ENCODE data around the gene ERC1. TPM values are rescaled to one million over a fixed set of nuclear protein-coding genes. Genes with fewer than 3 reads are reported as not detected.
"Not testable (repeated sequence)": the region's sequence is repeated elsewhere in the genome, so short reads cannot be mapped to it uniquely, and the experiment has no call there.

Gene ERC1
- polyA plus RNA-seq, 6 donors from 2014 or later = 6.9 to 26.2 (median 17.9) TPM

DNA sequence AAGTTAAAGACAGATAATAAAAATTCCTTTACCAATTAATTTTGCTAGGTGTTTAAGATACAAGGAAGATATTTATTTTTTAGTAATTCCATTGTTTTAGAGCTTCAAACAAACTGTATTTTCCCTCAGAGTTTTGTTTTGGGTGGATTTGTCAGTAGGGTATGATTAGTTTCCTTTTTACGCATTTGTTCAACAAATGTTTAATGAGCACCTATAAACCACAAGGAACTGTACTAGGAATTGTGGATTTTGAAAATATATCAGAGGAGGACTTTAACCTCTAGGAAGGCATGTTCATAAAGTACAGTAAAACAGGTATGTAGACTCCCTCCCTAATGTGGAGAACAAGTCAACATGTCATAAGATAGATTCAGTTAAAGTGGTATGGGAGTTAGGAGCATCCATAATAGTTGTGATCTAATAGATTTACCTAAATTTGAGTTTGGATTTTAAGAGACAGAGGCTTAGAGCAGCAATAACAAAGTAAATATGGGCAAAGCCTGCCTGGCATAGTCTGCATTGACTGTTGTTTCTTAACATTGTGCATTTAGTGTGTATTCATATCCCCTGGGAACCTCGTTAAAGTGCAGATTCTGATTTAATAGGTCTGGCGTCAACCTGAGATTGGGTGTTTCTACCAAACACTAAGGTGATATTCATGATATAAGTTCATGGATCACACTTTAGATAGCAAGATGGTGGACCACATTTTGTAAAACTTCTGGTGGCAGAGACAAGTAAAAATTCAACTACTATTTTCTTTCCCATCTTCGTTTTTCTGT is 232.0 kb downstream of the ERC1 start:
- ATAC-seq (ENCODE audit: low read depth in 2 of 2) (no peak), DNase-seq (no peak)
- Mint-ChIP-seq H3K9me3 (no peaks in the 10 kb centered on the region), H3K36me3 (peaks cover 0 to 5% of the 10 kb centered on the region in 2 donors), H3K4me1 (peaks cover 0 to 15% (median 3%) of the 10 kb centered on the region in 3 donors), H3K27ac (no peak overlapping the region), H3K27me3 (no peaks in the 10 kb centered on the region), H3K4me3 (no peak overlapping the region)

DNA sequence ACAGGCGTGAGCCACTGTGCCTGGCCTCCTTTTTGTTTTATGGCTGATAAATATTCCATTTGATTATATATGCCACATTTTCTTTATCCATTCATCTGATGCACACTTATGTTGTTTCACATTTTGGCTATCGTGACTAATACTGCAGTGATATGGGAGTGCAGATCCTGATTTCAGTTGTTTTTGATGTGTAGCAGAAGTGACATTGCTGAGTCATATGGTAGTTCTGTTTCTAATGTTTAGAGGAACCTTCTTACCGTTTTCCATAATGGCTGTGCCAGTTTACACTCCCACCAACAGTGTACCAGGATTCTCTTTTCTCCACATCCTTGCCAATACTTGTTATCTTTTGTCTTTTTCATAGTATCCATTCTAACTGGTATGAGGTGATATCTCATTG is 235.9 kb downstream of the ERC1 start:
- Mint-ChIP-seq H3K4me1 (peaks cover 0 to 15% (median 3%) of the 10 kb centered on the region in 3 donors), H3K27me3 (no peaks in the 10 kb centered on the region), H3K9me3 (peaks cover 0 to 4% (median 2%) of the 10 kb centered on the region in 7 donors), H3K4me3 (no peak overlapping the region), H3K36me3 (peaks cover 4 to 17% of the 10 kb centered on the region in 2 donors), H3K27ac (peak overlapping the region in 1 of 6 donors; percentile 1)
- ATAC-seq (ENCODE audit: low read depth in 2 of 2) (no peak), DNase-seq (no peak)

DNA sequence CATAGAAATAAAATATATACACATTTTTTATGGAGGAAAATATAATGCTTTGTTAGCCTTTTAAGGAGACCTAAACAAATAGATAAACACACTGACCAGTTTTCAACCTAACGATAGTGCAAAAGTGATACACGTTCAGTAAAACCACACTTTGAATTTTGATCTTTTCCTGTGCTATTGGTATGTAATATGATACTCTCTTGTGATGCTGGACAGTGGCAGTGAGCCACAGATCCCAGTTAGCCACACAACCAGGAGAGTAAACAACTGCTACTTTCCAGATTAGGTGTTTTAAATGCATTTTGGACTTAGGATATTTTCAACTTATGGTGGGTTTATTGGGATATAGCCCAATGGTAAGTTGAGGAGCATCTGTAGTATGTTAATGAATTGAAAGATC is 243.1 kb downstream of the ERC1 start:
- H3K36me3 Mint-ChIP-seq = peaks cover 9 to 32% of the 10 kb centered on the region in 2 donors
- no peak for DNase-seq
- no peak overlapping the region for H3K4me3 Mint-ChIP-seq
- no peak overlapping the region for H3K27ac Mint-ChIP-seq
- ATAC-seq (ENCODE audit: low read depth in 2 of 2) = no peak
- no peaks in the 10 kb centered on the region for H3K4me1 Mint-ChIP-seq
- peaks cover 0 to 7% (median 5%) of the 10 kb centered on the region in 7 donors for H3K9me3 Mint-ChIP-seq
- no peaks in the 10 kb centered on the region for H3K27me3 Mint-ChIP-seq

DNA sequence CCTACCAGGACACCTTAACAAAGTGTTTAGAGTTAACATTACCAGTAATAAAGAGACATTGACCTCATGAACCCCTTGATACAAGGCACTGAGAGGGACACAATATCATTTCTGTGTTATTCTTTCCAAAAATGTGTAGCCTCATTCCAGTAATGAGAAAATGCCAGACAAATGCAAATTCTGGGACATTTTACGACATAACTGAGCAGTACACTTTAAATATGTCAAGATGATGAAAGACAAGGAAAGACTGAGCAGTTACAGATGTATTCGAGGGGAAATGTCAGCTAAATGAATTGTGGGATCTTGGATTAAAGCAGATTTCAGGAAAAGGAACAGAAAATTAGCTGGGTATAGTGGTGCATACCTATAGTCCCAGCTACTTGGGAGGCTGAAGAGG is 255.6 kb downstream of the ERC1 start:
- no peak overlapping the region for H3K4me3 Mint-ChIP-seq
- no peaks in the 10 kb centered on the region for H3K4me1 Mint-ChIP-seq
- H3K27me3 Mint-ChIP-seq = no peaks in the 10 kb centered on the region
- ATAC-seq (ENCODE audit: low read depth in 2 of 2) (no peak), DNase-seq (no peak)
- no peak overlapping the region for H3K27ac Mint-ChIP-seq
- no peaks in the 10 kb centered on the region for H3K9me3 Mint-ChIP-seq
- peaks cover 0 to 5% of the 10 kb centered on the region in 2 donors for H3K36me3 Mint-ChIP-seq

DNA sequence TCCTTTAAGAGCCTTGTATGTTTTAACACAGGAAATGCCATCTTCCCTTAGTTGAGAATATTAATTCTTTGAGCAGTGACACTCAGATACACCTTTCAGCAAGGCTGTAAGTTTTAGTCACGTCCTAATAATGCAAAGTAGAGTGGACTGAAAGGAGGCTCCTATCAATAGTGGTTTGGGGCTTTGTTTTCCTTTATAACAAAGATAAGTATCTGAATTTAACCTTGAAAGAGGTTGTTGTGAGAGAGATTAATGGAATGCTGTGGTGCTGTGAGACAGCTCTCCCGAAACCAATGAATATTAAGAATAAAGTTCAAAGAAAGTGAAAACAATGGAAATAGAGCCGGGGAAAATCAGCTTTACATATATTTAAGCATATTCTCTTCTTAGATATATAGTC is 259.6 kb downstream of the ERC1 start:
- H3K27me3 Mint-ChIP-seq = no peaks in the 10 kb centered on the region
- H3K4me1 Mint-ChIP-seq = no peaks in the 10 kb centered on the region
- no peak overlapping the region for H3K4me3 Mint-ChIP-seq
- peaks cover 0 to under 1% (median 0%) of the 10 kb centered on the region in 7 donors for H3K9me3 Mint-ChIP-seq
- H3K27ac Mint-ChIP-seq = peak overlapping the region in 1 of 6 donors; percentile 9
- ATAC-seq (ENCODE audit: low read depth in 2 of 2) (no peak), DNase-seq (no peak)
- peaks cover 0 to 5% of the 10 kb centered on the region in 2 donors for H3K36me3 Mint-ChIP-seq

DNA sequence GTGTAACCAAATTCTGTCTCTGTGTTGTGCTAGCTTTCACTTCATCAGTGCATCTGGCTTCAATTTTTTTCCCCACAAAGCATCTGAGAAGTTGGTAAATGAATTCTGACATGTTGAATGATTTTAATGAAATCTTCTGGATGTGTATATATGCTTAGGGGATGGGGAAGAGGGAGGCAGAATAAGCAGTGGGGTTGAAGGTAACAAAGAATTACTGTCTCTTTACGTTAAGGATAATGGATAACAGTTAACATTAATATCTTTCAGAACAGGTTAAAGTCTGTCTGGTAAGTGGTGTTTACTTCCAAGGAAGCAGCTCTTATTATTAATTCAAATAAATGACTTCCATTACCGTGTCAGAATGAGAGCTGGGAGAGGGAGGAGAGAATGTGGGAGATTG is 261.7 kb downstream of the ERC1 start:
- H3K27me3 Mint-ChIP-seq = no peaks in the 10 kb centered on the region
- no peak overlapping the region for H3K27ac Mint-ChIP-seq
- H3K36me3 Mint-ChIP-seq = no peaks in the 10 kb centered on the region
- no peak for ATAC-seq (ENCODE audit: low read depth in 2 of 2)
- H3K4me1 Mint-ChIP-seq = no peaks in the 10 kb centered on the region
- no peak overlapping the region for H3K4me3 Mint-ChIP-seq
- peaks cover 0 to 2% (median 0%) of the 10 kb centered on the region in 7 donors for H3K9me3 Mint-ChIP-seq
- no peak for DNase-seq

DNA sequence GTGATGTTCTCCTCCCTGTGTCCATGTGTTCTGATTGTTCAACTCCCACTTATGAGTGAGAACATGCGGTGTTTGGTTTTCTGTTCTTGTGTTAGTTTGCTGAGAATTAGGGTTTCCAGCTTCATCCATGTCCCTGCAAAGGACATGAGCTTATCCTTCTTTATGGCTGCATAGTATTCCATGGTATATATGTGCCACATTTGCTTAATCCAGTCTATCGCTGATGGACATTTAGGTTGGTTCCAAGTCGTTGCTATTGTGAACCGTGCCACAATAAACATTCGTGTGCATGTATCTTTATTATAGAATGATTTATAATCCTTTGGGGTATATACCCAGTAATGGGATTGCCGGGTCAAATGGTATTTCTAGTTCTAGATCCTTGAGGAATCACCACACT is 264.1 kb downstream of the ERC1 start:
- not testable (repeated sequence) for H3K4me1 Mint-ChIP-seq

DNA sequence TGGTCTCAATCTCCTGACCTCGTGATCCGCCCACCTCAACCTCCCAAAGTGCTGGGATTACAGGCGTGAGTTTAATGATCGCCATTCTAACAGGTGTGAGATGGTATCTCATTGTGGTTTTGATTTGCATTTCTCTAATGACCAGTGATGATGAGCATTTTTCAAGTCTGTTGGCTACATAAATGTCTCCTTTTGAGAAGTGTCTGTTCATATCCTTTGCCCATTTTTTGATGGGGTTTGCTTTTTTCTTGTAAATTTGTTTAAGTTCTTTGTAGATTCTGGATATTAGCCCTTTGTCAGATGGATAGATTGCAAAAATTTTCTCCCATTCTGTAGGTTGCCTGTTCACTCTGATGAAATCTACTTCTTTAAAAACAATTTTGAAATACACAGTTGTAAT is 264.8 kb downstream of the ERC1 start:
- not testable (repeated sequence) for H3K27me3 Mint-ChIP-seq; H3K27ac Mint-ChIP-seq; H3K9me3 Mint-ChIP-seq; H3K4me1 Mint-ChIP-seq; H3K4me3 Mint-ChIP-seq; ATAC-seq (ENCODE audit: low read depth in 2 of 2); DNase-seq
- peaks cover 8 to 12% of the 10 kb centered on the region in 2 donors for H3K36me3 Mint-ChIP-seq

More for the DNA sequence above, 264.1 kb downstream of the ERC1 start:
- H3K27me3 Mint-ChIP-seq; H3K9me3 Mint-ChIP-seq; H3K36me3 Mint-ChIP-seq; H3K27ac Mint-ChIP-seq; H3K4me3 Mint-ChIP-seq; ATAC-seq (ENCODE audit: low read depth in 2 of 2); DNase-seq: not testable (repeated sequence)

DNA sequence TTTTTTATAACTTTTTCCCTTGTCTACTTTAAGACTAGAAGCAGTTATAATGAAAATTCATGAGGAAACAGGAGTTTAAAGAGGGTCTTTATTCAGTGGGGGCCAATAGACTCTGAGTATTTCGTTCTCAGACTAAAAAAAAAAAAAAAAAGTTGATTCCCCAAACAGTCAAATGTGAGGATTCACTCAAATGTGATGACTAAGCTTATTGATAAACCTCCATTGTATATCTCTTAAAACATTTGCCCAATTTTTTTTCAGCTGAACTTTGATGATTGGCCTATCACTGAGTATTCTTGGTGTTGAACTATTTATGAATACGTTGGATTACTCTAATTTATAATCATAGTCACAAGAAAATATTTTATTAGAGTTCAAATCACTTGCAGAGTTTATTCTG is 265.3 kb downstream of the ERC1 start:
- H3K4me1 Mint-ChIP-seq = peaks cover 0 to 1% (median 0%) of the 10 kb centered on the region in 3 donors
- ATAC-seq (ENCODE audit: low read depth in 2 of 2) (no peak), DNase-seq (no peak)
- no peaks in the 10 kb centered on the region for H3K27me3 Mint-ChIP-seq
- no peak overlapping the region for H3K27ac Mint-ChIP-seq
- no peak overlapping the region for H3K4me3 Mint-ChIP-seq
- H3K9me3 Mint-ChIP-seq = peaks cover 0 to 2% (median 0%) of the 10 kb centered on the region in 7 donors
- peaks cover 8 to 15% of the 10 kb centered on the region in 2 donors for H3K36me3 Mint-ChIP-seq

DNA sequence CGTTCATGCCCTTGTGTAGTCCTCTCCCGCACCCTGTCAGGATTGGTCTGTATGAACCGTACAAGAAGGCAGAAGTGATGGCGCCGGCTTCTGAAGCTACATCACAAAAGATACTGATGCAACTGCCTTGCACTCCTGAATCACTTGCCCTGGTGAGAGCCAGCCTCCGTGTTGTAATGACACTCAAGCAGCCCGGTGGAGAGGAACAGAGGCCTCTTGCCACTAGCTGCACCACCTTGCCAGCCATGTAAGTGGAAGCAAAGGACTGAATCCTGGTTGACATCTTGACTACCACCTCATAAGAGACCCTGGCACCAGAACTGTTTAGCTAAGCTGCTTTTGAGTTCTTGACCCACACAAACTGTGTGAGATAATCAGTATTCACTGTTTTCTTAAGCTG is 266.0 kb downstream of the ERC1 start:
- Mint-ChIP-seq H3K36me3 (peaks cover 8 to 18% of the 10 kb centered on the region in 2 donors), H3K27ac (no peak overlapping the region), H3K4me3 (no peak overlapping the region), H3K9me3 (peaks cover 0 to 2% (median 0%) of the 10 kb centered on the region in 7 donors), H3K4me1 (peaks cover under 1 to 5% (median 1%) of the 10 kb centered on the region in 3 donors), H3K27me3 (no peaks in the 10 kb centered on the region)
- ATAC-seq (ENCODE audit: low read depth in 2 of 2) = no peak
- no peak for DNase-seq

DNA sequence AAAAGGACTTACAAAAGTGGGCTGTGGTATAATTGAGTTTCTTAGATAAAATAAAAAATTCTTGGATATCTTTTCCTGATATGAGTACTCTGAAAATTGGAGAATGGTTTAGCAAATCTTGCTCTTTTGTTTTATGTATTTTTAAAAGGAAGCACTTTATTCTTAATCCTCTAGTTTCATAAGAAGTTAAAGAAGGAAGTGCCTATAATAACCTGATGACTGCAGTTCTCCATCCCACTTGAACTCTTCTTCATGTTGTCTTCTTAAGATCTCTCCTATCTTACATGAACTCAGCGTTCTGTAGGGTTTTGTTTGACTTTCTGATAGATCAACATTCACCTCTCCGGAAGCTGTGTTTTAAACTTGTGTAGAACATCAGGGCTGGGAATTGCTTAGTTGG is 271.0 kb downstream of the ERC1 start:
- H3K36me3 Mint-ChIP-seq = peaks cover 17 to 41% of the 10 kb centered on the region in 2 donors
- DNase-seq = no peak
- no peaks in the 10 kb centered on the region for H3K9me3 Mint-ChIP-seq
- peak overlapping the region in 1 of 6 donors; percentile 59 for H3K27ac Mint-ChIP-seq
- H3K4me3 Mint-ChIP-seq = no peak overlapping the region
- peaks cover 4 to 8% (median 5%) of the 10 kb centered on the region in 3 donors for H3K4me1 Mint-ChIP-seq
- no peaks in the 10 kb centered on the region for H3K27me3 Mint-ChIP-seq
- no peak for ATAC-seq (ENCODE audit: low read depth in 2 of 2)

DNA sequence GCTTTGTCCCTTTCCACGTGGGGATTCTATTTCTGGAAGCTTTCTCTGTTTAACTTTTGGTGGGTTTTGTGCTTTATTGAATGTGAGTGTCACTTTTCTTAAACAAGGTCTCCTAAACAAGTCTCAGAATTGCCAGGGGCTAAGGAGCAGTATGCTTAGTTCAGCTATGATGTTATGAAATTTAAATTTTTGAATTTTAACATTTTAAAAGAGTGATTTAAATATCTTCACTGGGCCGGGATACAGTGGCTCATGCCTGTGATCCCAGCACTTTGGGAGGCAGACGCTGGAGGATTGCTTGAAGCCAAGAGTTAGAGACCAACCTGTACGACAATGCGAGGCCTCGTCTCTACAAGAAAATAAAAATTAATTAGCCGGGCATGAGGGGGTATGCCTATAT is 276.2 kb downstream of the ERC1 start:
- H3K4me1 Mint-ChIP-seq = peaks cover 0 to 10% (median 10%) of the 10 kb centered on the region in 3 donors
- DNase-seq (no peak), ATAC-seq (ENCODE audit: low read depth in 2 of 2) (no peak)
- H3K9me3 Mint-ChIP-seq = no peaks in the 10 kb centered on the region
- no peak overlapping the region for H3K27ac Mint-ChIP-seq
- H3K27me3 Mint-ChIP-seq = no peaks in the 10 kb centered on the region
- H3K4me3 Mint-ChIP-seq = no peak overlapping the region
- peaks cover 21 to 34% of the 10 kb centered on the region in 2 donors for H3K36me3 Mint-ChIP-seq

DNA sequence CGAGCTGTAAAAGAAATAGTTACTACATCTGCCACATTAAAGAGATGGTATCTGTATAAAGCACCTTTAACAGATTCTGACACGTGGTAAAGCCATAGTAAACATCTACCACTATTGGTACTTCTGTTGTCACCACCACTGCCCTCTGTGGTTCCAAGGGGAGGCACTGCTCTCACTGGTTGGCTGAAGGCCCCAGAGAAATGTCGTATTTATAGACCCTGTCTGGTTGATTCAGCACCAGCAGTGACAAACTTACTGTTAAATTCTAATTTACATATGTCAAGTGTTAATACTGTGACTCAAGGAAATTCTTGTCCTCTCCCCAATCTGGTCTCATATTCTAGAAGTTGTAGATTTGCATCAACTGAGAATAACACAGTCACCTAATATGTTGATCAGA is 281.1 kb downstream of the ERC1 start:
- ATAC-seq (ENCODE audit: low read depth in 2 of 2) (no peak), DNase-seq (no peak)
- no peaks in the 10 kb centered on the region for H3K9me3 Mint-ChIP-seq
- H3K27me3 Mint-ChIP-seq = no peaks in the 10 kb centered on the region
- H3K4me3 Mint-ChIP-seq = no peak overlapping the region
- no peak overlapping the region for H3K27ac Mint-ChIP-seq
- peaks cover 12 to 16% of the 10 kb centered on the region in 2 donors for H3K36me3 Mint-ChIP-seq
- peaks cover 0 to 9% (median 9%) of the 10 kb centered on the region in 3 donors for H3K4me1 Mint-ChIP-seq

DNA sequence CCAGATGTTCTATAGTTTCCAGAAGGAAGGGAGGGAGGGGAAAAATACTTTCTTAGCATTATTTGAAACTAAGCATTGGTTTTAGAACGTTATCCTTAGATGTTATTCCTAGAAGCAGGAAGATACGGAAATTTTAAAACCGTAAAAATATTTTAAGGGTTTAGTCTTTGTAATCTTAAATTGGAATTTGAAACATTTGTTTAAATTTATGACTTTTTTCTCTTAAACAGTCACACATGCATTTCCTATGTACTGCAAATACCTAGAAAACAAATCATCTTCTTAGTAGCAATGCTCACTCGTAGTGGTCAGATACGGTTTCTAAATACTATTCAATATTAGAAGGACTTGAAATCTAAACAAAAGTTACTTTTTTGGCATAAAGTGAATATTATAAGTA is 282.0 kb downstream of the ERC1 start:
- Mint-ChIP-seq H3K9me3 (no peaks in the 10 kb centered on the region), H3K27me3 (no peaks in the 10 kb centered on the region), H3K4me1 (peaks cover 0 to 9% (median 9%) of the 10 kb centered on the region in 3 donors), H3K36me3 (peaks cover 12 to 13% of the 10 kb centered on the region in 2 donors), H3K4me3 (no peak overlapping the region), H3K27ac (no peak overlapping the region)
- ATAC-seq (ENCODE audit: low read depth in 2 of 2) (no peak), DNase-seq (no peak)

All from naive B cell (primary cell).